ENCODE data around the gene TMEM109. TPM values are rescaled to one million over a fixed set of nuclear protein-coding genes. Genes with fewer than 3 reads are reported as not detected.

Gene TMEM109
- polyA plus RNA-seq, 1 donor from 2014 or later = 1.8 TPM

DNA sequence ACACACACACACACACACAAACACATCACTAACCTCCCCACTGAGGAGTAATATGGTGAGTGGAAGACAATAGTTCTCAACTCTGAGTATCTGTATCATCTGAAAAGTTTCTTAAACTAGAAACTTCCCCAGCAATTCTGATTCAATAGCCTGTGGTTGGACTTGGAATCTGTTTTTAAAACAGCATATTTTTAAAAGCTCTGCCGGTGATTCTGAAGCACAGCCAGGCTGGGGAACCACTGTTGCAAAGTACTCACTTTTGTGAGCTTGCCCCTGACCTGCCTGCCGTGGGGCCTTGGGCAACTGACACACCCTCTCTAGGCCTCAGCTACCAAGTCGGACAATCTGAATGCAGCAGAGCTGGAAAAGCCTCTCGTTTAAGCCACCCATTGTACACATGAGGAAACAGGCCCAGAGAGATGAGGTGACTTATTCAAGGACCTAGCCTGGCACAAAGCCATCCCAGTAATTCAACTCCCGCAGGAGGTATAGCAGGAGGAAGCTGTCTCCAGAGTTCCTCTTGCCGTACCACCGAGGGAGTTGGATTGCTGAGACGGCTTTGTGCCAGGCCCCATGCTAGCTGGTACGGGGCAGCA, 29.1 kb downstream of the TMEM109 start:
- Histone ChIP-seq H2AFZ (ENCODE audit: low read depth, low read length) (no peak overlapping the region), H3K27ac (ENCODE audit: low read length) (no peak overlapping the region), H3F3A (ENCODE audit: insufficient read depth, low read length, poor library complexity, severe bottlenecking) (no peaks in the 10 kb centered on the region), H3K36me3 (ENCODE audit: insufficient read depth, low read length) (no peaks in the 10 kb centered on the region), H3K27me3 (ENCODE audit: insufficient read depth, low read depth, low read length) (no peaks in the 10 kb centered on the region), H3K79me2 (replicated peaks; ENCODE audit: insufficient read depth, low read length) (no peaks in the 10 kb centered on the region), H3K9me2 (ENCODE audit: insufficient read depth, low read length) (no peaks in the 10 kb centered on the region), H3K9me3 (ENCODE audit: low read length) (no peaks in the 10 kb centered on the region), H3K4me3 (ENCODE audit: low read length) (no peak overlapping the region), H4K20me1 (ENCODE audit: insufficient read depth) (no peaks in the 10 kb centered on the region), H3K4me2 (ENCODE audit: low read length) (no peak overlapping the region), H3K9ac (ENCODE audit: low read length) (no peak overlapping the region)
- no peak for TF ChIP-seq POLR2AphosphoS5 (IDR thresholded peaks at IDR 0.05)
- no peak for TF ChIP-seq SMC3 (conservative IDR thresholded peaks at IDR 0.05; ENCODE audit: poor library complexity)
- TF ChIP-seq TAF1 (IDR thresholded peaks at IDR 0.05; ENCODE audit: low read depth) = no peak
- no peak for TF ChIP-seq EZH2 (IDR thresholded peaks at IDR 0.05; ENCODE audit: borderline replicate concordance, insufficient read depth, low read length, poor library complexity, severe bottlenecking)
- no peak for TF ChIP-seq RAD21 (conservative IDR thresholded peaks at IDR 0.05)
- no peak for TF ChIP-seq CTCF (IDR thresholded peaks at IDR 0.05; ENCODE audit: poor library complexity, severe bottlenecking)
- TF ChIP-seq, protein P1, sequence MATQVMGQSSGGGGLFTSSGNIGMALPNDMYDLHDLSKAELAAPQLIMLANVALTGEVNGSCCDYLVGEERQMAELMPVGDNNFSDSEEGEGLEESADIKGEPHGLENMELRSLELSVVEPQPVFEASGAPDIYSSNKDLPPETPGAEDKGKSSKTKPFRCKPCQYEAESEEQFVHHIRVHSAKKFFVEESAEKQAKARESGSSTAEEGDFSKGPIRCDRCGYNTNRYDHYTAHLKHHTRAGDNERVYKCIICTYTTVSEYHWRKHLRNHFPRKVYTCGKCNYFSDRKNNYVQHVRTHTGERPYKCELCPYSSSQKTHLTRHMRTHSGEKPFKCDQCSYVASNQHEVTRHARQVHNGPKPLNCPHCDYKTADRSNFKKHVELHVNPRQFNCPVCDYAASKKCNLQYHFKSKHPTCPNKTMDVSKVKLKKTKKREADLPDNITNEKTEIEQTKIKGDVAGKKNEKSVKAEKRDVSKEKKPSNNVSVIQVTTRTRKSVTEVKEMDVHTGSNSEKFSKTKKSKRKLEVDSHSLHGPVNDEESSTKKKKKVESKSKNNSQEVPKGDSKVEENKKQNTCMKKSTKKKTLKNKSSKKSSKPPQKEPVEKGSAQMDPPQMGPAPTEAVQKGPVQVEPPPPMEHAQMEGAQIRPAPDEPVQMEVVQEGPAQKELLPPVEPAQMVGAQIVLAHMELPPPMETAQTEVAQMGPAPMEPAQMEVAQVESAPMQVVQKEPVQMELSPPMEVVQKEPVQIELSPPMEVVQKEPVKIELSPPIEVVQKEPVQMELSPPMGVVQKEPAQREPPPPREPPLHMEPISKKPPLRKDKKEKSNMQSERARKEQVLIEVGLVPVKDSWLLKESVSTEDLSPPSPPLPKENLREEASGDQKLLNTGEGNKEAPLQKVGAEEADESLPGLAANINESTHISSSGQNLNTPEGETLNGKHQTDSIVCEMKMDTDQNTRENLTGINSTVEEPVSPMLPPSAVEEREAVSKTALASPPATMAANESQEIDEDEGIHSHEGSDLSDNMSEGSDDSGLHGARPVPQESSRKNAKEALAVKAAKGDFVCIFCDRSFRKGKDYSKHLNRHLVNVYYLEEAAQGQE (IDR thresholded peaks at IDR 0.05; ENCODE audit: borderline replicate concordance) = no peak
- TF ChIP-seq MXI1 (conservative IDR thresholded peaks at IDR 0.05; ENCODE audit: poor library complexity, severe bottlenecking) = no peak
- no peak for TF ChIP-seq EP300 (conservative IDR thresholded peaks at IDR 0.05; ENCODE audit: poor library complexity, severe bottlenecking)

DNA sequence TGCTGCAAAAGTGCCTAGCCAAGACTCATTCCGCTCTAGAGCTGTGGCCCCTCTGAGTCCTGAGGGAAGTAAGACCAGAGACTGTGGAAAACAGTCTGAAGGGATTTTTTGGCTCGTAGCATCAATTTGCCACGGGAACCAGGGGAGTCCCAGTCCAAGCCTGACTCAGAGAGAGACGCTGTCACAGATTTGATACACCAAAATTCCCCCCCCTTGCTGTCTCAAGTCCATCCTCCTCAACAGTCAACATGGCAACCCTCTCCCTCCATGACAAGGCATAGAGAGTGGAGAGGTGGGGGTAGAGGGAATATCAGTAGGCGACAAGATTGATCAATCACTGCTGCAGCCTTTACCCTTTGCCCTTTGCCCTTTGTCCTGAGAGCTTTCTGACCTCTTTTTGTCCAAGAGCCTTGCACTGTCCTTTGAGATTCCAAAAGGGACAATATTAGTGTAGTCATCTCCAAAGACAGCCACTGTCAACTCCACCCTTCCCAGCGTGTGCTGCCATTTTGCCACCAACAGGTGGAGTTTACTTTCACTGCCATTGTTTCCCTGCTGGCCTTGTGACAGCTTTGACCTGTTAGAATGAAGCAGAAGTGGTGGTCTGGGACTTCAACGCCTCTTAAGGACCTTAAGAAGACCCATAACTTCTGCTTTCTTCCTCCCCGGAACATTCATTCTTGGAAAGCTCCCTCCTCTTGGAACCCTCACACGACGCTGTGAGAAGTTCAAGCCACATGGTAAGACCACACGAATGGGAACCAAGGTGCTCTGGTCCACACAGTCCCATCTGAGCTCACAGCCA, 30.7 kb downstream of the TMEM109 start:
- H3F3A ChIP-seq (ENCODE audit: insufficient read depth, low read length, poor library complexity, severe bottlenecking) = no peaks in the 10 kb centered on the region
- H3K27ac ChIP-seq (ENCODE audit: low read length) = no peak overlapping the region
- no peak overlapping the region for H3K4me3 ChIP-seq (ENCODE audit: low read length)
- H2AFZ ChIP-seq (ENCODE audit: low read depth, low read length) = no peak overlapping the region
- H4K20me1 ChIP-seq (ENCODE audit: insufficient read depth) = no peaks in the 10 kb centered on the region
- TF ChIP-seq MXI1 (conservative IDR thresholded peaks at IDR 0.05; ENCODE audit: poor library complexity, severe bottlenecking) = no peak
- TF ChIP-seq CTCF (IDR thresholded peaks at IDR 0.05; ENCODE audit: poor library complexity, severe bottlenecking) = peak; percentile 10
- no peaks in the 10 kb centered on the region for H3K9me3 ChIP-seq (ENCODE audit: low read length)
- no peak overlapping the region for H3K9ac ChIP-seq (ENCODE audit: low read length)
- no peak overlapping the region for H3K4me2 ChIP-seq (ENCODE audit: low read length)
- H3K36me3 ChIP-seq (ENCODE audit: insufficient read depth, low read length) = no peaks in the 10 kb centered on the region
- H3K79me2 ChIP-seq (replicated peaks; ENCODE audit: insufficient read depth, low read length) = no peaks in the 10 kb centered on the region
- H3K27me3 ChIP-seq (ENCODE audit: insufficient read depth, low read depth, low read length) = no peaks in the 10 kb centered on the region
- H3K9me2 ChIP-seq (ENCODE audit: insufficient read depth, low read length) = no peaks in the 10 kb centered on the region

All from neural cell (in vitro differentiated cells).